Measurements from ENCODE around the gene RWDD1.

Gene RWDD1

GRCh38 chr6:116553451-116553850, 17.9 kb upstream of the RWDD1 start, which contains the start of gene CALHM4:
Gene CALHM4, plus strand, starts transcription at chr6:116553751. Its CDS starts 43 bp downstream, at chr6:116553794.
- Histone ChIP-seq H3K36me3 (ENCODE audit: control insufficient read depth, low read length) (no peaks in the 10 kb centered on the region), H4K20me1 (ENCODE audit: control insufficient read depth, insufficient read depth, low read depth, low read length) (no peaks in the 10 kb centered on the region)
- no peak for TF ChIP-seq EZH2phosphoT487 (IDR thresholded peaks at IDR 0.05; ENCODE audit: borderline replicate concordance, low read length)
- TF ChIP-seq, protein P1, sequence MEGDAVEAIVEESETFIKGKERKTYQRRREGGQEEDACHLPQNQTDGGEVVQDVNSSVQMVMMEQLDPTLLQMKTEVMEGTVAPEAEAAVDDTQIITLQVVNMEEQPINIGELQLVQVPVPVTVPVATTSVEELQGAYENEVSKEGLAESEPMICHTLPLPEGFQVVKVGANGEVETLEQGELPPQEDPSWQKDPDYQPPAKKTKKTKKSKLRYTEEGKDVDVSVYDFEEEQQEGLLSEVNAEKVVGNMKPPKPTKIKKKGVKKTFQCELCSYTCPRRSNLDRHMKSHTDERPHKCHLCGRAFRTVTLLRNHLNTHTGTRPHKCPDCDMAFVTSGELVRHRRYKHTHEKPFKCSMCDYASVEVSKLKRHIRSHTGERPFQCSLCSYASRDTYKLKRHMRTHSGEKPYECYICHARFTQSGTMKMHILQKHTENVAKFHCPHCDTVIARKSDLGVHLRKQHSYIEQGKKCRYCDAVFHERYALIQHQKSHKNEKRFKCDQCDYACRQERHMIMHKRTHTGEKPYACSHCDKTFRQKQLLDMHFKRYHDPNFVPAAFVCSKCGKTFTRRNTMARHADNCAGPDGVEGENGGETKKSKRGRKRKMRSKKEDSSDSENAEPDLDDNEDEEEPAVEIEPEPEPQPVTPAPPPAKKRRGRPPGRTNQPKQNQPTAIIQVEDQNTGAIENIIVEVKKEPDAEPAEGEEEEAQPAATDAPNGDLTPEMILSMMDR (IDR thresholded peaks at IDR 0.05; ENCODE audit: low read depth, low read length, poor library complexity, severe bottlenecking): no peak

GRCh38 chr6:116556065-116556464, 15.2 kb upstream of the RWDD1 start:
- H3F3A ChIP-seq (ENCODE audit: control insufficient read depth, insufficient read depth): no peaks in the 10 kb centered on the region
- no peak overlapping the region for H3K4me2 ChIP-seq (ENCODE audit: low read length)
- no peak overlapping the region for H3K27ac ChIP-seq (ENCODE audit: low read depth, low read length)
- no peaks in the 10 kb centered on the region for H3K79me2 ChIP-seq (ENCODE audit: control insufficient read depth, low read length)
- H3K36me3 ChIP-seq (ENCODE audit: control insufficient read depth, low read length): no peaks in the 10 kb centered on the region
- no peak for TF ChIP-seq EZH2phosphoT487 (IDR thresholded peaks at IDR 0.05; ENCODE audit: borderline replicate concordance, low read length)
- TF ChIP-seq, protein P1 (IDR thresholded peaks at IDR 0.05; ENCODE audit: low read depth, low read length, poor library complexity, severe bottlenecking): no peak
- H3K27me3 ChIP-seq (ENCODE audit: control insufficient read depth, low read length): peaks cover 12% of the 10 kb centered on the region; the same call in 1 of the 2 replicates
- no peak overlapping the region for H3K4me3 ChIP-seq (ENCODE audit: low read length)
- H3K4me1 ChIP-seq (ENCODE audit: control insufficient read depth, low read length): no peaks in the 10 kb centered on the region
- H4K20me1 ChIP-seq (ENCODE audit: control insufficient read depth, insufficient read depth, low read depth, low read length): no peaks in the 10 kb centered on the region
- H3K9me3 ChIP-seq (ENCODE audit: control insufficient read depth, insufficient read depth, low read length): no peaks in the 10 kb centered on the region
- no peaks in the 10 kb centered on the region for H3K9me2 ChIP-seq (replicated peaks; ENCODE audit: control insufficient read depth, low read length)

More at GRCh38 chr6:116553451-116553850, 17.9 kb upstream of the RWDD1 start, which contains the start of gene CALHM4:
- Histone ChIP-seq H3K9me2 (replicated peaks; ENCODE audit: control insufficient read depth, low read length) (no peaks in the 10 kb centered on the region), H3K27me3 (ENCODE audit: control insufficient read depth, low read length) (peaks cover 7% of the 10 kb centered on the region; the same call in 1 of the 2 replicates), H3F3A (ENCODE audit: control insufficient read depth, insufficient read depth) (no peaks in the 10 kb centered on the region), H3K27ac (ENCODE audit: low read depth, low read length) (no peak within 1 kb of the TSS), H3K4me2 (ENCODE audit: low read length) (no peak within 1 kb of the TSS), H3K9me3 (ENCODE audit: control insufficient read depth, insufficient read depth, low read length) (no peaks in the 10 kb centered on the region), H3K4me3 (ENCODE audit: low read length) (no peak within 1 kb of the TSS), H3K4me1 (ENCODE audit: control insufficient read depth, low read length) (no peaks in the 10 kb centered on the region), H3K79me2 (ENCODE audit: control insufficient read depth, low read length) (no peaks in the 10 kb centered on the region)

DNA sequence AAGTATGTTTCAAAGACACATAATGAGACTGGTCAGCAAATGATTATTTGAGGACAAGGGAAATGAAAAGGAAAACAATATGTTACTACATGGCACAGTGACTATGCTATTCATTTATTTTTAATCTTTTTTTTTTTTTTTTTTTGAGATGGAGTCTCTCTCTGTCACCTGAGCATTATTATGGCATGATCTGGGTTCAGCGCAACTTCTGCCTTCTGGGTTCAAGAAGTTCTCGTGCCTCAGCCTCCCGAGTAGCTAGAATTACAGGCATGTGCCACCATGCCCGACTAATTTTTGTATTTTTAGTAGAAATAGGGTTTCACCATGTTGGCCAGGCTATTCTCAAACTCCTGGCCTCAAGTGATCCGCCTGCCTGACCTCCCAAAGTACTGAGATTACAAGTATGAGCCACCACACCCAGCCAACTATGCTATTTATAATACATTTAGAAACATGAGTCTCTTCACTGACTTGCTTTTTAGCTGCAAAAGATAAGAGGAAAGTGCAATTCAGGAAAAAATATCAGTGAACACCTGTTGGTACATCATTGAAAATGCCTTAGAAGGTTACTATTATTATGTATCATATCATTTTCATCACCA, 14.4 kb upstream of the RWDD1 start:
- no peaks in the 10 kb centered on the region for H4K20me1 ChIP-seq (ENCODE audit: control insufficient read depth, insufficient read depth, low read depth, low read length)
- H3F3A ChIP-seq (ENCODE audit: control insufficient read depth, insufficient read depth): no peaks in the 10 kb centered on the region
- H3K79me2 ChIP-seq (ENCODE audit: control insufficient read depth, low read length): no peaks in the 10 kb centered on the region
- no peaks in the 10 kb centered on the region for H3K9me3 ChIP-seq (ENCODE audit: control insufficient read depth, insufficient read depth, low read length)
- TF ChIP-seq EZH2phosphoT487 (IDR thresholded peaks at IDR 0.05; ENCODE audit: borderline replicate concordance, low read length): no peak
- TF ChIP-seq, protein P1 (IDR thresholded peaks at IDR 0.05; ENCODE audit: low read depth, low read length, poor library complexity, severe bottlenecking): no peak
- no peak overlapping the region for H3K4me3 ChIP-seq (ENCODE audit: low read length)
- peaks cover 12% of the 10 kb centered on the region; the same call in 1 of the 2 replicates for H3K27me3 ChIP-seq (ENCODE audit: control insufficient read depth, low read length)
- H3K4me1 ChIP-seq (ENCODE audit: control insufficient read depth, low read length): no peaks in the 10 kb centered on the region
- no peaks in the 10 kb centered on the region for H3K36me3 ChIP-seq (ENCODE audit: control insufficient read depth, low read length)
- no peak overlapping the region for H3K4me2 ChIP-seq (ENCODE audit: low read length)
- H3K27ac ChIP-seq (ENCODE audit: low read depth, low read length): no peak overlapping the region
- H3K9me2 ChIP-seq (replicated peaks; ENCODE audit: control insufficient read depth, low read length): no peaks in the 10 kb centered on the region
